ENCODE measurements around the gene C3AR1.
"Not testable (repeated sequence)": the region's sequence is repeated elsewhere in the genome, so short reads cannot be mapped to it uniquely, and the experiment has no call there.

Gene C3AR1

DNA sequence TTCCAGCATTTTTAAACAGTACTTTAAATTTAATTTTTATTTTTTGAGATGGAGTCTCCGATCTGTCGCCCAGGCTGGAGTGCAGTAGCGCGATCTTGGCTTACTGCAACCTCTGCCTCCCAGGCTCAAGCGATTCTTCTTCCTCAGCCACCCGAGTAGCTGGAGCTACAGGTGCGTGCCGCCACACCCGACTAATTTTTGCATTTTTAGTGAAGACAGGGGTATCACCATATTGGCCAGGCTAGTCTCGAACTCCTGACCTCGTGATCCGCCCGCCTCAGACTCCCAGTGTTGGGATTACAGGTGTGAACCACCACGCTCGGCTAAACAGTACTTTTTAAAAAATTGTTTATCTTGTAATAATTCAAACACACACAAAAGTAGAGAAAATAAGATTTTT lies 37.9 kb downstream of the C3AR1 start:
- no peak for DNase-seq (ENCODE audit: low read depth in 2 of 2)

DNA sequence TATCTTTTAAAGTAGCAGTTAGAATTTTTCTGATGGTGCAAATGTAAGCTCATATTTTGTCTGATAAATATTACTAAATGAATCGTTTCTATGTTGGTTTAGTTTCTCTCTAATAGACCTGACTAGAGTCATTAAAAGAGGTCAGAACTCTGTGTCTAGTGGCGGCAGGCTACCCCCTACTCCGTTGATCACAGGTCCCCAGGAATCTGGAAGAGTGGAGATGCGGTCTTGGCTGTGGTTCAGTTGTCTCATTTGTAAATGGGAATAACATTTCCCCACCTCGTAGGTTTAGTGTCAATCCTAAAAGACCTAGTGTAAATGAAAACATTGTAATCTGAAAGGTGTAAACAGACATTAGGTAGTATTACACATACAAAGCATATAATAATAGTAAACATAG lies 38.3 kb downstream of the C3AR1 start:
- DNase-seq (ENCODE audit: low read depth in 2 of 2): no peak

DNA sequence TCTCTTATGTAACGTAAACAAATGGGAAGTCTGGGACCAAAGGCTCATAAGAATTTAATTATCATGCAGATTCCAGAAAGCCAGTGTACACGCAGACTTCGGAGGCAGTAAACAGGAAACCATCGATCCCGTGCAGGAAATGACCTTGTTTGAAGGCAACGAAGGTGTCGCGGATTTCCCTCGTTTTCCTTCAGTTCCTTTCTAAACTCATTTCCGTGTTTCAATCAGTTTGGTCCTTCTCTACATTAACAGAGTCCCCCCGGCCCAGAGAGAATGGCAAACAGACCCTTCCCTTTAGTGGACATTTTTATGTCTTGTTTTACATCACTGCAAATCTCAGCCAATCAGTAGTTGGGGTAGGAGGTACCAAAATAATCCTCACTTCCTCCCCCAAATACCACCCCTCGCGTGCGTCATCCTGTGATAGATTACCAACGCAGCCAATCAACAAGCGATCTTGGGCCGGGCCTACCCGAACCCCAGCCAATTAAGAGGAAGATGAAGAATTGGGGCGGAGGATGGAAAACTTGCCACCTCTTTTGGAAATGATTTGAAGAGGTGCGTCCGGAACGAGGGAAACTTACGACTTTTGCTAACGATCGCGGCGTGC lies 39.8 kb downstream of the C3AR1 start:
- DNase-seq (ENCODE audit: low read depth in 2 of 2): peak; percentile 91 to 92

DNA sequence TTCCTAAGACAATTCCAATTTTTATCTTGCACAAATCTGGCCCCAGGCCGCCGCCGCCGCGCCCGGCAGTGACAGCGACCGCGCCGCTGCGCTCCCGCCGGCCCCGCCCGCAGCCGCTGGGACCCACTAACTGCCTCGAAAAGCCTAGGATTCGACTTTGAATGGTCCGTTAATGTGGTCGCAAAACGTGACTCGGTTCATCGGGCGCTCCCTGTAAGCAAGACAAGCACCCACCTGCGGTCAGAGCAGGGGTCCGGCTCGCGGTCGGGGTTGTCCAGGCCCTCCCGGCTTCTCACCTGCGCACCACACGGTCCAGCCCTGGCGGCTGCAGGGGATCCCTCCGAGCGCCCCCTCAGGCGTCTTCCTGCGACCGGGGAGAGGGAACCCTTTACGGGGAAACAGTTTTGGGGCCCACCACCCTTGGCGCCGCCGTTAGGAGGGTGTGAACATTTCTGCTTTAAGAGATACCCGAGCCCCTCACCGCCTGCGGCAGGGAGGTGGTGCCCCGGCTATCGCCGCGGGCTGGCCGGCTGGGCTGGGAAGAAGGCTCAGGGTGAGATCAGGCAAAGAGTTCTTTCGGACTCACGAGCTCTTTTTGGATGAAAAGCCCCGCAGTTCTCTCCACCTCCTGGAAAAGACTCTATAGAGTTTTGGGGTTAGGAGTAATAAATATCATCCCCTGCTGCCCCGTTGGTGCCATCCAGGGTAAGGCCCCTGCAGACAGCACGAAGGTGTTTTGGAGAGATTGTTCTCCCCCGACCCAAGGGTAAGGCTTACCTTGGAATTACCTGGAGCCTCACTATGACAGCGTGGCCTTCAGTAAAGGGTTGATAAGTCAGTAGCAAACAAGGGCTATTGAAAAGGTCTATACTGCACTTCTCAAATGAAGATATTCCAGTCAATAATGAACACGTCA lies 47.2 kb downstream of the C3AR1 start:
- DNase-seq (ENCODE audit: low read depth in 2 of 2): no peak

DNA sequence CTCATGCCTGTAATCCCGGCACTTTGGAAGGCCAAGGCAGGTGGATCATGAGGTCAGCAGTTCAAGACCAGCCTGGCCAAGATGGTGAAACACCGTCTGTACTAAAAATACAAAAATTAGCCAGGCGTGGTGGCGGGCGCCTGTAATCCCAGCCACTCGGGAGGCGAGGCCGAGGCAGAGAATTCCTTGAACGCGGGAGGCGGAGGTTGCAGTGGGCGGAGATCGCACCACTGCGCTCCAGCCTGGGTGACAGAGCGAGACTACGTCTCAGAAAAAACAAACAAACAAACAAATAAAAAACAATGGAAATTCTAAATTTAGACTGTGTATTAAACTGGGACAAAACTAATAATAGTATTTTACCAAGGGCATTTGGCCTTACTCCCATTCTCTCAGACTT lies 47.9 kb downstream of the C3AR1 start:
- not testable (repeated sequence) for DNase-seq (ENCODE audit: low read depth in 2 of 2)

DNA sequence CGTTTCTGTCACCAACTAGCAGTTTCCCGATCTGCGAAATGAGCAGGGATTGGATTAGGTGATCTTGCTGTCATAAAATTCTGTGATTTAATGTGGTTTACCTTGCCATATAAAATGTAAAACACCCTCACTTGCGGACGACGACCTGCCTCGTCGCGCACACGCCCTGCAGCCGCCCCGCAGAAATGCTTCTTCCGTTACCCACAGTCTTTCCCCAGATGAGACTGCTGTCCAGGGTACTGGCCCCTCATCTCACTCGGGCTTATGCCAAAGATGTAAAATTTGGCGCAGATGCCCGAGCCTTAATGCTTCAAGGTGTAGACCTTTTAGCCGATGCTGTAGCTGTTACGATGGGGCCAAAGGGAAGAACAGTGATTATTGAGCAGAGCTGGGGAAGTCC lies 51.3 kb downstream of the C3AR1 start:
- no peak for DNase-seq (ENCODE audit: low read depth in 2 of 2)

DNA sequence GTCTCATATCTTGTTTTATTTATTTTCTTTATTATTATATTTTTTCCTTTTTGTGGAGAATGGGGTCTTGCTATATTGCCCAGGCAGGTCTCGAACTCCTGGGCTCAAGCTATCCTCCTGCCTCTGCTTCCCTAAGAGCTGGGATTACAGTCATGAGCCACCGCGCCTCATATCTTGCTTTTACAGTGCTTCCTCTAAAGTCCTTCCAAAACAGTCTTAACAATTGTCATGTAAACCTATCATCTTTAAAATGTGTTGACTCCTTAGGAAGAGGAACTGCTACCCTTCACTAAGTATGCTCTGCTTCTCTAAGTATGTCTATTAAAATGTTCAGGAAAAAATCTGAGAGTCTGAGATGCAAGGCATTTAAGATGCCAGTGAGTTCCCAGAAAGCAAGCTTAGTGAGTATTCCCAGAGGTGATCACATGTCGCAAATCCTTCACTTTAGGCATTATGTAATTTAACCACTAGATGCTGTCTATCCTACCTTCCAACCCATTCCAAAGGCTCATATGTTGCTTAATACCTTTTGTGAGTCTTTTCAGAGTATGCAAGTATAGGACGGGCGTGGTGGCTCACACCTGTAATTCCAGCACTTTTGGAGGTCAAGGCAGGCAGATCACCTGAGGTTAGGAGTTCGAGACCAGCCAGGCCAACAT lies 53.4 kb downstream of the C3AR1 start:
- DNase-seq (ENCODE audit: low read depth in 2 of 2): no peak

DNA sequence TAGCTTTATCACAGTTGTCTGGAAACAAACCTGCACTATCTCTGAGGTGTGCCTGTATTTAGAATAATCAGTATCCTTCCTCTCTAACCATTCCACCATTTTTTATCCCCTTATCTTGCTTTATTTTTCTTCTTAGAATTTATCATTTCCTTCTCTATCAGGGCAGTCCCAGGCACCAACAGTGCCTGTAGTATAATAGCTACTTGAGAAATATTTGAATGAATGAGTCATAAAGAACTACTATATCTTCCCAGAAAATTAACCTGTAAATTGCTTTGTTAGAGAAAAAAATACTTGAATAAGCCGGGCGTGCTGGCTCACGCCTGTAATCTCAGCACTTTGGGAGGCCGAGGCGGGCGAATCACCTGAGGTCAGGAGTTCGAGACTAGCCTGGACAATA lies 54.8 kb downstream of the C3AR1 start:
- no peak for DNase-seq (ENCODE audit: low read depth in 2 of 2)
